Measurements from ENCODE around the gene RAB42. TPM values are rescaled to one million over a fixed set of nuclear protein-coding genes. Genes with fewer than 3 reads are reported as not detected.

Gene RAB42
- total RNA-seq, 2 experiments from 2014 or later, result not detected

DNA sequence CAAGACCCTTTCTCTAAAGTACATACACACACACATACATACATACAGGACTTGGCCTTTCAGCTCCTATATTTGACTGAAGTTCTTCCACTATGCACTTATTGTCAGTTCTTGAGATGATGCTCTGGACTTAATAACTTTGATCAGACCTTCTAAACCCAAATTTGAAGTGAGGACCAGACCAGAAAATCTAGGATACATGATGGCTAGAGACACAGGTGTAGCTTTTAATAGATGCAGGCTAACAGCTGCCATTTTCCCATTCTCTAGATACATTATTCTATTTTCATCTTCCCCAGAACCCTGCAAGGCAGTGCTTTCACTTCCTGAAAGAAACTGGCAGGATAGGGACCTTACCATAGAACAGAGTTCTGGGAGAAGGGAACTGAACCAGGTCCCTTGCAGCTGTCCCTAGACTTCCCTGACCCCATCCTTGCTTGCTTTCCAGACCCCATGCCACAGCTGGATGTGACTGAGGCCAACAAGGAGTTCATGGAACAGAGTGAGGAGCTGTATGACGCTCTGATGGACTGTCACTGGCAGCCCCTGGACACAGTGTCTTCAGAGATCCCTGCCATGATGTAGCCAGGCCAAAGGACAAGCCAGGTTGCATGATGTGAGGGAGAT is 14.9 kb upstream of the RAB42 start:
- H3K4me3 ChIP-seq (ENCODE audit: low read length), result no peak overlapping the region
- H3K27me3 ChIP-seq (ENCODE audit: control insufficient read depth in 1 of 2, insufficient read depth in 2 of 2, low read length in 2 of 2), result no peaks in the 10 kb centered on the region
- Mint-ChIP-seq H3K4me1 (ENCODE audit: low read depth) (peaks cover 40% of the 10 kb centered on the region), H3K9me3 (no peaks in the 10 kb centered on the region), H3K27ac (peak overlapping the region; percentile 75), H3K36me3 (ENCODE audit: low read depth) (peaks cover 63% of the 10 kb centered on the region), H3K27me3 (no peaks in the 10 kb centered on the region), H3K4me3 (peak overlapping the region; percentile 67)
- ATAC-seq (ENCODE audit: poor library complexity), result no peak
- no peak overlapping the region for H3K27ac ChIP-seq (ENCODE audit: low read depth in 1 of 2, low read length in 2 of 2)
- TF ChIP-seq, protein P1, sequence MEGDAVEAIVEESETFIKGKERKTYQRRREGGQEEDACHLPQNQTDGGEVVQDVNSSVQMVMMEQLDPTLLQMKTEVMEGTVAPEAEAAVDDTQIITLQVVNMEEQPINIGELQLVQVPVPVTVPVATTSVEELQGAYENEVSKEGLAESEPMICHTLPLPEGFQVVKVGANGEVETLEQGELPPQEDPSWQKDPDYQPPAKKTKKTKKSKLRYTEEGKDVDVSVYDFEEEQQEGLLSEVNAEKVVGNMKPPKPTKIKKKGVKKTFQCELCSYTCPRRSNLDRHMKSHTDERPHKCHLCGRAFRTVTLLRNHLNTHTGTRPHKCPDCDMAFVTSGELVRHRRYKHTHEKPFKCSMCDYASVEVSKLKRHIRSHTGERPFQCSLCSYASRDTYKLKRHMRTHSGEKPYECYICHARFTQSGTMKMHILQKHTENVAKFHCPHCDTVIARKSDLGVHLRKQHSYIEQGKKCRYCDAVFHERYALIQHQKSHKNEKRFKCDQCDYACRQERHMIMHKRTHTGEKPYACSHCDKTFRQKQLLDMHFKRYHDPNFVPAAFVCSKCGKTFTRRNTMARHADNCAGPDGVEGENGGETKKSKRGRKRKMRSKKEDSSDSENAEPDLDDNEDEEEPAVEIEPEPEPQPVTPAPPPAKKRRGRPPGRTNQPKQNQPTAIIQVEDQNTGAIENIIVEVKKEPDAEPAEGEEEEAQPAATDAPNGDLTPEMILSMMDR (IDR thresholded peaks at IDR 0.05), result no peak
- H3K36me3 ChIP-seq (ENCODE audit: insufficient read depth, low read length), result peaks cover 55% of the 10 kb centered on the region
- ChIA-PET CTCF (no interaction called here), POLR2A (interaction anchor here (0.7 to 1.2 kb wide), 2 partner anchors 66 to 72 kb away, joined by 3 read pairs; partner anchors contain the start of gene RCC1)
- intact Hi-C loops (cut with DNase I, micrococcal nuclease), result no loop called here
- no peaks in the 10 kb centered on the region for H3K9me3 ChIP-seq (ENCODE audit: control insufficient read depth in 1 of 2, insufficient read depth in 1 of 2, low read length in 2 of 2)
- peak in 1 of 14 experiments; percentile 6 for DNase-seq
- peaks cover 28% of the 10 kb centered on the region for H3K4me1 ChIP-seq (ENCODE audit: insufficient read depth, low read length)

DNA sequence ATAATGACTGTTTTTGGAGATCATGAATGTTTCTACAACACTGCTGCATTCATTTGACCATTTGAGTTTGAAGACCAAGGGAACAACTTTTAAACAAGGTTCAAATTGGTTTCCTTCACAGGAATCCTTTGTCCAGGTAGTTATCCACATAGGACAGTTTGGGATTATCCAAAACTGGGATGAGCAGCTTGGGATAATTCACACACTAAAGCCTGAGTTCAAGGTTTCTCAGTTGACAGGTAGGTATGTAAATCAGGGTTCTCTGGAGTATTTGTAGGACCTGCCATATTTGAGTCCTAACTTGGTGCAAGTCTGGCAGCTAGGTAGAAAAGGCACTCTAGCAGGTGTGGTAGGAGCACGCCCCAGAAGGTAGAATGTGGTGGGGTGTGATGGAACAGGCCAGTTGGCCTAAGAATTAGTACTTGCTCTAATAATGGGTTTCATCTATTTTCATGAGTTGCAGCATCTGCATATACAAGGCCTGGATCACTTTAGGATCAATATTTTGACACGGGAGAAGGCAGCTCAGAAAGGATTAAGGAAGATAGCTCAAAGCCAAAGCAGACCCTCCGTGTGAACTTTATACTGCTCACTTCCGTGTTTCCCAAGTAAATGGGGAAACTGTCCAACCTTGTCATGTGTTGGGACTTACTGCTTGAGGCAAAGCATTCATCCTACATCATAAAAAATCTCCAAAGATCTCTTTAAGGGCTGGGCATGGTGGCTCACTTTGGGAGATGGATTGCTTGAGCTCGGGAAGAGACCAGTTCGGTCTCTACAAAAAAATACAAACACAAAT is 14.1 kb upstream of the RAB42 start:
- Mint-ChIP-seq H3K36me3 (ENCODE audit: low read depth) (peaks cover 65% of the 10 kb centered on the region), H3K4me1 (ENCODE audit: low read depth) (peaks cover 45% of the 10 kb centered on the region)

DNA sequence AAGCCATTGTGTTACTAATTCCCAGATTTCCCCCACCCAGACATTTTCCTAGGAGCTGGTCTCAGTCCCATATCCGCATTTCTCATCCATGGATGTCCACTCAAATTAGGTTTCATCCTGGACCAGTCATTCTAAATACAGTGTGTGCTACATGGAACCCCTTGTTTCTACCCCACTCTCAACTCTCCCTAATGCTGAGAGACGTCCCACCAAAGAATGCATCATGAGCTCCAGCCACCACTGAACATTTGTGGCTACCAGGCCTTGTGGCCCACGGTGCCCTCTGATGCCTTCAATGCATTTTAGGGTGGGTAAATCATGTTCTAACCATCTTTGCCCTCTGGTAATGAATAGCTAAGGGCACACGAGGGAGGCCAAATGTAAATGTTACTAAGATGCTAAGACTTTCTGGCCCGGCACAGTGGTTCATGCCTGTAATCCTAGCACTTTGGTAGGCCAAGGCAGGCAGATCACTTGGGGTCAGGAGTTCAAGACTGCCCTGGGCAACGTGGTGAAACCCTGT is 13.3 kb upstream of the RAB42 start:
- H3K9me3 Mint-ChIP-seq, result no peaks in the 10 kb centered on the region
- peaks cover 49% of the 10 kb centered on the region for H3K36me3 ChIP-seq (ENCODE audit: insufficient read depth, low read length)

More for the DNA sequence above, 14.1 kb upstream of the RAB42 start:
- Histone ChIP-seq H3K27ac (ENCODE audit: low read depth in 1 of 2, low read length in 2 of 2) (no peak overlapping the region), H3K4me1 (ENCODE audit: insufficient read depth, low read length) (peaks cover 35% of the 10 kb centered on the region), H3K36me3 (ENCODE audit: insufficient read depth, low read length) (peaks cover 55% of the 10 kb centered on the region), H3K27me3 (ENCODE audit: control insufficient read depth in 1 of 2, insufficient read depth in 2 of 2, low read length in 2 of 2) (no peaks in the 10 kb centered on the region), H3K4me3 (ENCODE audit: low read length) (no peak overlapping the region), H3K9me3 (ENCODE audit: control insufficient read depth in 1 of 2, insufficient read depth in 1 of 2, low read length in 2 of 2) (no peaks in the 10 kb centered on the region)
- H3K27ac Mint-ChIP-seq, result peak overlapping the region; percentile 75
- H3K27me3 Mint-ChIP-seq, result no peaks in the 10 kb centered on the region
- no peaks in the 10 kb centered on the region for H3K9me3 Mint-ChIP-seq
- H3K4me3 Mint-ChIP-seq, result peak overlapping the region; percentile 67
- DNase-seq (peak in 1 of 14 experiments; percentile 7), ATAC-seq (ENCODE audit: poor library complexity) (no peak)
- ChIA-PET CTCF (no interaction called here), POLR2A (interaction anchor here (1.2 to 4.9 kb wide), 4 partner anchors 64 to 159 kb away, joined by 3 to 111 read pairs (median 56); partner anchors contain the start of genes RCC1, TAF12 and YTHDF2)
- intact Hi-C loops (cut with DNase I, micrococcal nuclease), result no loop called here
- TF ChIP-seq, protein P1 (IDR thresholded peaks at IDR 0.05), result no peak

More for the DNA sequence above, 13.3 kb upstream of the RAB42 start:
- Mint-ChIP-seq H3K36me3 (ENCODE audit: low read depth) (peaks cover 65% of the 10 kb centered on the region), H3K4me3 (peak overlapping the region; percentile 46), H3K4me1 (ENCODE audit: low read depth) (peaks cover 48% of the 10 kb centered on the region), H3K27me3 (no peaks in the 10 kb centered on the region), H3K27ac (peak overlapping the region; percentile 75)
- no peaks in the 10 kb centered on the region for H3K9me3 ChIP-seq (ENCODE audit: control insufficient read depth in 1 of 2, insufficient read depth in 1 of 2, low read length in 2 of 2)
- DNase-seq, result no peak
- ATAC-seq (ENCODE audit: poor library complexity), result no peak
- H3K4me1 ChIP-seq (ENCODE audit: insufficient read depth, low read length), result peaks cover 39% of the 10 kb centered on the region
- ChIA-PET CTCF (interaction anchor here (0.8 to 1.4 kb wide), 3 partner anchors 60 to 330 kb away, joined by 3 to 5 read pairs (median 4); no protein-coding TSS in a partner anchor), POLR2A (interaction anchor here (0.6 to 5.6 kb wide), 7 partner anchors 26 to 158 kb away, joined by 3 to 138 read pairs (median 45); partner anchors contain the start of genes RCC1, RNU11, TAF12 and TRNAU1AP)
- no peak overlapping the region for H3K4me3 ChIP-seq (ENCODE audit: low read length)
- H3K27ac ChIP-seq (ENCODE audit: low read depth in 1 of 2, low read length in 2 of 2), result no peak overlapping the region
- H3K27me3 ChIP-seq (ENCODE audit: control insufficient read depth in 1 of 2, insufficient read depth in 2 of 2, low read length in 2 of 2), result no peaks in the 10 kb centered on the region
- TF ChIP-seq, protein P1 (IDR thresholded peaks at IDR 0.05), result no peak
- intact Hi-C loops (cut with DNase I, micrococcal nuclease), result no loop called here
